DND-41 (cell line): ENCODE results near the gene NR0B2.

ENCODE experiments used
- ATAC-seq: fragments of 200-7000 bp; cut with Tn5 transposase; 3 replicates; pipeline ENCODE4 v1.9.1; 2021; ENCODE audit warnings: low read depth; ENCODE audit not compliant: insufficient read depth
- DNase-seq: peaks from one replicate; pipeline ENCODE4 v3.0.0-alpha.2; 2020
- H2AFZ ChIP-seq: 2 replicates; pipeline ENCODE4 v1.6.0; 2012; ENCODE audit warnings: low read depth, low read length
- H3K27ac ChIP-seq: 2 replicates; pipeline ENCODE4 v1.5.1; 2012; ENCODE audit warnings: low read length, inconsistent platforms
- H3K27me3 ChIP-seq: fragments of 200-600 bp; sonication (generic); 2 replicates; pipeline ENCODE4 v1.6.0; 2012; ENCODE audit warnings: low read length, mild to moderate bottlenecking, inconsistent platforms; ENCODE audit not compliant: insufficient read depth, poor library complexity
- H3K36me3 ChIP-seq: 2 replicates; pipeline ENCODE4 v1.5.1; 2012; ENCODE audit warnings: low read length, inconsistent platforms; ENCODE audit not compliant: insufficient read depth
- H3K4me1 ChIP-seq: 2 replicates; pipeline ENCODE4 v1.5.1; 2012; ENCODE audit warnings: mild to moderate bottlenecking, low read length; ENCODE audit not compliant: insufficient read depth
- H3K4me2 ChIP-seq: 2 replicates; pipeline ENCODE4 v1.6.0; 2012; ENCODE audit warnings: mild to moderate bottlenecking, moderate library complexity, low read length, inconsistent platforms; ENCODE audit not compliant: insufficient read depth
- H3K4me3 ChIP-seq, 2 experiments: fragments of 200-600 bp in 1 of 2; shearing (Covaris generic) in 1 of 2; 2 replicates each; pipeline ENCODE4 v1.5.1; 2012 to 2016; ENCODE audit warnings: inconsistent platforms in 2 of 2, low read length in 2 of 2, mild to moderate bottlenecking in 2 of 2, low read depth in 1 of 2, moderate library complexity in 1 of 2
- H3K79me2 ChIP-seq: 2 replicates; pipeline ENCODE4 v1.6.0; 2012; ENCODE audit warnings: low read length, inconsistent platforms; ENCODE audit not compliant: insufficient read depth
- H3K9ac ChIP-seq: 2 replicates; pipeline ENCODE4 v1.6.0; 2012; ENCODE audit warnings: low read depth, mild to moderate bottlenecking, inconsistent platforms, low read length, moderate library complexity
- H3K9me3 ChIP-seq: 2 replicates; pipeline ENCODE4 v1.5.1; 2012; ENCODE audit warnings: low read length, moderate library complexity, mild to moderate bottlenecking, inconsistent platforms; ENCODE audit not compliant: insufficient read depth, severe bottlenecking
- H4K20me1 ChIP-seq: 2 replicates; pipeline ENCODE4 v1.6.0; 2012; ENCODE audit warnings: low read length; ENCODE audit not compliant: insufficient read depth
- EZH2 ChIP-seq: IDR thresholded peaks from 3 replicates; pipeline ENCODE4 v1.6.1; 2012; ENCODE audit warnings: borderline replicate concordance, low read depth, mild to moderate bottlenecking, moderate library complexity, low read length, inconsistent platforms; ENCODE audit not compliant: severe bottlenecking
- TF ChIP-seq, protein P1 (sequence below): IDR thresholded peaks from 2 replicates; pipeline ENCODE4 v1.5.1; 2012; ENCODE audit warnings: borderline replicate concordance, low read length, moderate library complexity, mild to moderate bottlenecking; ENCODE audit not compliant: poor library complexity, severe bottlenecking; ENCODE audit errors: extremely low read depth

NR0B2 gene

DNA sequence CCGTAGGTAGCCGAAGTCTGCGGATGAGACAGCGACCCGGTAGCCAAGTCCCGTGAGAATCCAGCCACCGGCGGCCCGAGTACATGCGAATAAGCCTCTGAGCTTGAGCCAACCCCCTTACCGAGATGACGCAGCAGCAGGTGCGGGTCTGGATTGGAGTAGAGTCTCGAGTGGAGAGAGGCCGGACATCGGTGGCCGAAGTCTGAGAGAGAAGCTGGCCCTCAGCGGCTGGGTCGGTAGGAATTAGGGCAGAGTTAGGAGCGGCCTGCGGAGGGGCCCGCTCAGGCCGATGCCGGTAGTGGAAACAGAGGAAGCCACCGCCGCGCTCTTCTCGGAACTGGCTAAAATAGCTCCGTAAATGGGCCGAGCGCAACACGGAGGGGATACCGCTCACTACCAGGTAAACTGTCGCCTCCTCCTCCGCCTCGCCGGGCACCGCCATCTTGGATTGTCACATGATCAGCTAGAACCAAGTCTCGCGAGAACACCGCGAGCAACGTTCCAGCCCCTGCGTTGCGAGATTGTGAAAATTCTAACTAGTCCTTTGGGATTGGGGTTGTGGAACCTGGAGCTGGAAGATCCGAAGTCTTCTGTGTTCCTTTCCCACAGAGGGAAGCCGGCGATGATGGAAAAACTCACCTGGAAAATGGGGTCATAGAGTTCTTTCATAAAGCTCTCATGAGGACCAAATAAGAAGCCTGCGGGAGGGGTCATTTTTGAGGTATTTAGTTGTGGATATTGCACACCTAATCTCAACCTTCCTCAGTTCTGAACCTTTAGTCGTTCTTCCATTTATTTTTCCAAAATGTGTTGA is 13.6 kb downstream of the NR0B2 start, which contains the start of gene GPATCH3:
GPATCH3 (minus strand) TSS at position 467 of the 814 bp plus-strand sequence; CDS start at position 442, 25 bp downstream.
- Histone ChIP-seq H3K4me1 (peaks cover 31% of the 10 kb centered on the region), H3K27me3 (no peaks in the 10 kb centered on the region), H3K9ac (peak within 1 kb of the TSS; percentile 84), H4K20me1 (no peaks in the 10 kb centered on the region), H3K4me2 (peak within 1 kb of the TSS; percentile 82), H3K4me3 (peak within 1 kb of the TSS; percentile 96), H3K79me2 (peaks cover 41% of the 10 kb centered on the region), H3K36me3 (peaks cover 30% of the 10 kb centered on the region), H3K27ac (peak within 1 kb of the TSS; percentile 81), H3K9me3 (no peaks in the 10 kb centered on the region), H2AFZ (peak within 1 kb of the TSS; percentile 98)
- TF ChIP-seq, protein P1, sequence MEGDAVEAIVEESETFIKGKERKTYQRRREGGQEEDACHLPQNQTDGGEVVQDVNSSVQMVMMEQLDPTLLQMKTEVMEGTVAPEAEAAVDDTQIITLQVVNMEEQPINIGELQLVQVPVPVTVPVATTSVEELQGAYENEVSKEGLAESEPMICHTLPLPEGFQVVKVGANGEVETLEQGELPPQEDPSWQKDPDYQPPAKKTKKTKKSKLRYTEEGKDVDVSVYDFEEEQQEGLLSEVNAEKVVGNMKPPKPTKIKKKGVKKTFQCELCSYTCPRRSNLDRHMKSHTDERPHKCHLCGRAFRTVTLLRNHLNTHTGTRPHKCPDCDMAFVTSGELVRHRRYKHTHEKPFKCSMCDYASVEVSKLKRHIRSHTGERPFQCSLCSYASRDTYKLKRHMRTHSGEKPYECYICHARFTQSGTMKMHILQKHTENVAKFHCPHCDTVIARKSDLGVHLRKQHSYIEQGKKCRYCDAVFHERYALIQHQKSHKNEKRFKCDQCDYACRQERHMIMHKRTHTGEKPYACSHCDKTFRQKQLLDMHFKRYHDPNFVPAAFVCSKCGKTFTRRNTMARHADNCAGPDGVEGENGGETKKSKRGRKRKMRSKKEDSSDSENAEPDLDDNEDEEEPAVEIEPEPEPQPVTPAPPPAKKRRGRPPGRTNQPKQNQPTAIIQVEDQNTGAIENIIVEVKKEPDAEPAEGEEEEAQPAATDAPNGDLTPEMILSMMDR = no peak
- no peak for TF ChIP-seq EZH2
- DNase-seq (peak; percentile 88), ATAC-seq (peak; percentile 96)

GRCh38 chr1:26897351-26897750 is 16.4 kb downstream of the NR0B2 start:
- H3K4me2 ChIP-seq = no peak overlapping the region
- no peak for TF ChIP-seq EZH2
- TF ChIP-seq, protein P1 = no peak
- H3K9me3 ChIP-seq = no peaks in the 10 kb centered on the region
- no peak overlapping the region for H3K27ac ChIP-seq
- DNase-seq (no peak), ATAC-seq (no peak)
- H3K27me3 ChIP-seq = no peaks in the 10 kb centered on the region
- H3K4me3 ChIP-seq = no peak overlapping the region
- no peak overlapping the region for H2AFZ ChIP-seq
- peaks cover 31% of the 10 kb centered on the region for H3K4me1 ChIP-seq
- no peak overlapping the region for H3K9ac ChIP-seq
- peaks cover 56% of the 10 kb centered on the region for H3K36me3 ChIP-seq
- H3K79me2 ChIP-seq = peaks cover 53% of the 10 kb centered on the region
- no peaks in the 10 kb centered on the region for H4K20me1 ChIP-seq

DNA sequence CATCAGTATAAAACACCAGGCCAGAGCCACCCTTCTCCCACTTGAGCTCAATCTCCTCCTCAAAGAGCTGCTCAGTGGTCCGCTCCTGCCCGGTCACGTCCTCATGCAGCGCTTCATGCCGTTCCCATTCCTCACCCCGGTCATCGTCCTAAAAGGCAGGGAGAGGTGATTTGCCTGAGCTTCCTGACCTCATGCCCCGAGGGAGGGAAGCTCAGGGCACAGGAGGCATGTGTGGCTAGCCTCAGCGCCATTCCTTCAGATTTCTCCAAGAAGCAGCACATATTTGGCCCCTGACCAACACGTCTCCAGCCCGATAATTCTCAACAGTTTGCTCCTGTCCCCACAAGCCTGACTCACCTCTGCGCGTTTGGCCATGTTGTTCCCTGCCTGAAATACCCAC is 19.5 kb downstream of the NR0B2 start:
- Histone ChIP-seq H2AFZ (no peak overlapping the region), H3K36me3 (peaks cover 65% of the 10 kb centered on the region)

More for the DNA sequence above, 19.5 kb downstream of the NR0B2 start:
- TF ChIP-seq, protein P1 = no peak
- TF ChIP-seq EZH2 = no peak
- H4K20me1 ChIP-seq = peaks cover 6% of the 10 kb centered on the region; the same call in 1 of the 2 replicates
- H3K79me2 ChIP-seq = peaks cover 53% of the 10 kb centered on the region
- DNase-seq (no peak), ATAC-seq (no peak)
- no peak overlapping the region for H3K27ac ChIP-seq
- no peaks in the 10 kb centered on the region for H3K9me3 ChIP-seq
- no peaks in the 10 kb centered on the region for H3K27me3 ChIP-seq
- H3K4me3 ChIP-seq = no peak overlapping the region
- H3K9ac ChIP-seq = no peak overlapping the region
- peaks cover 30% of the 10 kb centered on the region for H3K4me1 ChIP-seq
- H3K4me2 ChIP-seq = no peak overlapping the region
